HG03095 (cell line): ENCODE data around the gene HOXD8.

Source experiments
- ATAC-seq: cut with Tn5 transposase; IDR thresholded peaks from one replicate; pipeline ENCODE4 v1.9.1; 2021; ENCODE audit warnings: moderate library complexity; ENCODE audit not compliant: unreplicated experiment

Gene HOXD8

DNA sequence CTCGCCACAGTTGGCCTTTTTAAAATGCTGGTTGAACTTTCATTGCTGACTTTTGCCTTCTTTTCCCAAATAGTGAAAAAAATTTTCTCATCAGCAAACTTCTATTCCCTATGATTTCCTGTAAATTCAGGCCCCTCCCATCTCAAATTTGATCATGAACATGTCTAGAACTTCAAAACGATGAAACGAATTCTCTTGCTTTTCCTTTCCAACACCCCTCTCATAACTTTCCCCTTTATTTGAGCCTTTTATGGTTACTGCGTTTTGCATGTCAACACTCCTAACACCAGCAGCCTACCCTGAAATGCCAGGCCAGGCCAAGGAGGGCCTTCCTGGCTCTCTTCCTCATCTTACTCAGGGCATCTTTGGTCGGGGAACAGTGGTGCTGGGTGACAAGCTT is 38.6 kb upstream of the HOXD8 start:
- no peak for ATAC-seq

DNA sequence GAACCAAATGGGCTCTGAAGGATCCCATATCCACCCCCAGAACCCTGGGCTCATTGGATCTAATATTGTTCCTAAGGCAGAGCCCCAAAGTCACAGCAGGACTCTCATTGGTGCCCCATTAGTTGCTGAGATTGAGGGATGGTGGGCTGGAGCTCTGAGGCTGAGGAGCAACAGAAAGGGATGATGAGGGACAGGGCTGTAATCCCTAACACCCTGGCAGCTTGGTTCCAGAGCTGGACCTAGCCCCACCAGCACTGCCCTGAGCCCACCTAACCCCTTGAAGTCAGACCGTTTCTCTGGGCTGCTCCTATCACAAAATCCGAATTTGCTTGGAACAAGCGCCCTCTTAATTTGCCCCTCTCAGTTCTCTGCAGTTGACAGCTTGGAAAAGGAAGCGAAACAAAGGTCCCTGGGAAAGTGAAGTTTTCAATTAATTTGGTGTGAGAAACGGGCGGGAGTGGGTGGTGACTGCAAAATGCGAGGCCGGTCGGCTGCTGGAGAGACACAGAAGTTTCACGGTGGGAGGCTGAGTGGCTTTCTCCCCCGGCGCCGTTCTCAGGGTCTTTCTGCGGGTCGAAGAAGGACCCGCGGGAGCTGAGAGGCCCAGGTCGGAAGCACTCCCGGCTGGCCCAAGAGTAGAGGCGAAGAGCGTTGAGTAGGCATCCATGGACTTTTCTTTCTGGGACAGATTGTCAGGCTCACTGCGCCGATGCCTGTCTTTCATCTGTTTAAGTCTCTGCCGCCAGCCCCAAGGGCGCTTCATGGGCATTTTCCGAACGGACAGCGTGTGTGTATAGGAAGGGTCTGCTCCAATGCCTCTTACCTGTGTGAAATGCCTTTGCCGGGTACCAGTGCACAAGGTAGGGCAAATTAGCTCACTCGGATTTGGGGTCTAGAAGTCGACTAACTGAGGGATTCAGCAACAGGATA is 37.9 kb upstream of the HOXD8 start:
- ATAC-seq: no peak

DNA sequence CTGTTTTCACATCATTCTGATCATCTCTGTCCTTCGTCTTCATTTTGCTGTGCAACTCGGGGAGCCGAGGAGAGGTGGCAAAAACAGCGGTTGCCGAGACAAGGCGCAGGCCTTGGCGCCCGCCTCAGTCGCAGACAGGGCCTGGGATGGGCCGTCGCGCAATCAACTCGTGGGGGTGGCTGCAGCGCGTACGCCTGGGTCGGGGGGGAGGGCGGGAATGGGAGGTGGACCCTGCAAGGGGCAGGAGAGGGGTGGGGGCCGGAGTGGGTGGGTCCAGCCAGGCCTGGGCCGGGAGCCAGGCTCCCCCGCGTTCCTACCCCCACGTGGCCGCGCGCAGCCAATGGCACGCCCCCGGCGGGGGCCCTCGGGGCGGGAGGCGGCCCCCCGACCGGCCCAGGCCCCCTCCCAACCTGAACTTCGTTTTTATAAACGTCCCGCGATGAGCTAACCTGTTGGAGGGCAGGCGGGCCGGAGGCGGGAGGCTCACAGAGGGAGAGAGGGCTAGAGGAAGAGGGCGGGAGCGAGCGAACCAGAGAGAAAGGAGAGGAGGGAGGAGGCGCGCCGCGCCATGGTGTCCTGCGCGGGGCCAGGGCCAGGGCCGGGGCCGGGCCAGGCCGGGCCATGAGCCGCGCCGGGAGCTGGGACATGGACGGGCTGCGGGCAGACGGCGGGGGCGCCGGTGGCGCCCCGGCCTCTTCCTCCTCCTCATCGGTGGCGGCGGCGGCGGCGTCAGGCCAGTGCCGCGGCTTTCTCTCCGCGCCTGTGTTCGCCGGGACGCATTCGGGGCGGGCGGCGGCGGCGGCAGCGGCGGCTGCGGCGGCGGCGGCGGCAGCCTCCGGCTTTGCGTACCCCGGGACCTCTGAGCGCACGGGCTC is 37.0 kb upstream of the HOXD8 start, which contains the start of gene HOXD13:
Gene HOXD13 (plus strand): TSS at position 452 of the 875 bp plus-strand sequence. CDS start 170 bp downstream, at position 622.
- no peak for ATAC-seq

DNA sequence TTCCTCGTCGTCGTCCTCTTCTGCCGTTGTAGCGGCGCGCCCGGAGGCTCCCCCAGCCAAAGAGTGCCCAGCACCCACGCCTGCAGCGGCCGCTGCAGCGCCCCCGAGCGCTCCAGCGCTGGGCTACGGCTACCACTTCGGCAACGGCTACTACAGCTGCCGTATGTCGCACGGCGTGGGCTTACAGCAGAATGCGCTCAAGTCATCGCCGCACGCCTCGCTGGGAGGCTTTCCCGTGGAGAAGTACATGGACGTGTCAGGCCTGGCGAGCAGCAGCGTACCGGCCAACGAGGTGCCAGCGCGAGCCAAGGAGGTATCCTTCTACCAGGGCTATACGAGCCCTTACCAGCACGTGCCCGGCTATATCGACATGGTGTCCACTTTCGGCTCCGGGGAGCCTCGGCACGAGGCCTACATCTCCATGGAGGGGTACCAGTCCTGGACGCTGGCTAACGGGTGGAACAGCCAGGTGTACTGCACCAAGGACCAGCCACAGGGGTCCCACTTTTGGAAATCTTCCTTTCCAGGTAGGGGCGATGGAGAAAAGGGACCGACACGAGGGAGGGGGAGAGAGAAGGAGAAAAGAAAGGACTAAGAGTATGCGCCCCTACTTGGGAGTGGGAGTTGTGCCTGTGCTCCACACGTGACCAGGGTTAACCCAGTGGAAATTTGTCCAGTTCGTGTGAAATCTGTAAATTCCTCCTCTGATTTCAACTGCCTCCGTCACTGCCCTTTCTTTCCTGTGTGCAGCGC is 36.2 kb upstream of the HOXD8 start:
- ATAC-seq: no peak

DNA sequence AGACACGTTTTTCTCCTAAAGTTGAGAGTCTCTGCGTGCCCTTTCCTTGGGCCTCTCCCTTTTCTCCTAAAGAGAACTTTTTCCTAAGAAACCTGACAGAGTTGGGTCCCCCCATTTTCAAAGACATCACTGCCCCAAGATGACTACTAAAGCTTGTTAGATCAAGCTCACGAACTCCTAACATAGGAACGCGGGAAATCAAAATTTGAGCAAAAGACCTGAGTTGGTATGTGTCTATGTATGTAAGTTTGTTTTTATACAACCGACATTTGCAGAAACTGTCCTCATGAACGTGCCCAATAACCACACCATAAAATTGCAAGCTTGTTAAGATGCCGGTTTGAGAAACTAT is 35.6 kb upstream of the HOXD8 start:
- ATAC-seq: no peak

DNA sequence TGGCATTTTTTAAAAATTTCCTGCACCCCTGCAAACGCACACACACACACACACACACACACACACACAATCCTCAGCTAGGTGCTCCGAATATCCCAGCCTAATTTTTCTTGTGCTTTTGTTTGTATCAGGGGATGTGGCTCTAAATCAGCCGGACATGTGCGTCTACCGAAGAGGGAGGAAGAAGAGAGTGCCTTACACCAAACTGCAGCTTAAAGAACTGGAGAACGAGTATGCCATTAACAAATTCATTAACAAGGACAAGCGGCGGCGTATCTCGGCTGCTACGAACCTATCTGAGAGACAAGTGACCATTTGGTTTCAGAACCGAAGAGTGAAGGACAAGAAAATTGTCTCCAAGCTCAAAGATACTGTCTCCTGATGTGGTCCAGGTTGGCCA is 35.2 kb upstream of the HOXD8 start:
- ATAC-seq: no peak

DNA sequence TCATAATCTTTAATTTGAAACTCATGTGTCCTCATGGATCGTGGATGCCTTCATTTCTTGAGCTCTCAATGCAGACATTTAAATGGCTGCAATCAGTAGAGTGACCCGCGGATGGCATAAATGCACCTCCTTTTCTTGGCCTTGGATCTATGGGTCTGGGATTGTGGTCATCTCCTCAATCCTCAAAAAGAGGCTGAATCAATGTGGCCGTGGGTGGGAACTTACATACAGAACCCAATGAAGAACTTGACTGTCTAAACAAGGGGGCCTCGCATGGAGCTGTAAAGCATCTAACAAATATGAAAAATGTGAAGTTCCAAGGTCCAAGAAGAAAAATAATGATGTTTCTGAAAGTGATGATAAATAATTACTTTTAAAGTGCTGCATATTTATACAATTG is 34.1 kb upstream of the HOXD8 start:
- no peak for ATAC-seq

DNA sequence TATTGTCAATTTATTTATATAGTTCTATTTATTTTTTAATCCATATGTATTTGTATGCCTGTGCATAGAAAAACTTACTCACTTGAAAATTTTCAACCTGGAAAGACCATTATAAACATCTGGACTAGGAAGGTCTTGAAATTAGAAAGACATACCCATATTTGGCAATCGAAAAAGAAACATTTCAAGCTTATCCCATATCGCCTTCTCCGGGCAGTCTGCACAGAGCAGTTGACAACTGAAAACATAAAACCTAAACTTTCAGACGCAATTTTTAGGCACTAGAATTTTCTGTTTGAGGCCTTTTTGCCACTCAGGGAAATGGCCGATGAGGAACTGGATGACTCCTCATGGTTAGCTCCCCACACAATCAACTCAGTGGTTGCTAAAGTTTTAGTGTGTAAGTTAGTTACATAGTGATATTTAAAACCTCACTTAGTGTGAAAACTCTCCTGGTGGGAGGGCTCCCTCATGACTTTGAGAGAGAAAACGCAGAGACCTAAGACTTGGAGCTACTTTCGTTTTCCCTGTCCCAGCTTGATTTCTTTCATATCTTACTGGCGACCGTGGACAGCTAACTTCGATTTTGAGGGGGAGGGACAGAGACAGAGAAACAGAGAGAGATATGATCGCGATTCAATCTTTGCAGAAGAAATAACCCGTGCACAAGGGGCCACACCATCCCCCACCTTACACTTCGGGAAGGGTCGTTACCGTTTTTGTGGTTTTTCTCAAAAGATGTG is 33.1 kb upstream of the HOXD8 start:
- ATAC-seq: no peak

DNA sequence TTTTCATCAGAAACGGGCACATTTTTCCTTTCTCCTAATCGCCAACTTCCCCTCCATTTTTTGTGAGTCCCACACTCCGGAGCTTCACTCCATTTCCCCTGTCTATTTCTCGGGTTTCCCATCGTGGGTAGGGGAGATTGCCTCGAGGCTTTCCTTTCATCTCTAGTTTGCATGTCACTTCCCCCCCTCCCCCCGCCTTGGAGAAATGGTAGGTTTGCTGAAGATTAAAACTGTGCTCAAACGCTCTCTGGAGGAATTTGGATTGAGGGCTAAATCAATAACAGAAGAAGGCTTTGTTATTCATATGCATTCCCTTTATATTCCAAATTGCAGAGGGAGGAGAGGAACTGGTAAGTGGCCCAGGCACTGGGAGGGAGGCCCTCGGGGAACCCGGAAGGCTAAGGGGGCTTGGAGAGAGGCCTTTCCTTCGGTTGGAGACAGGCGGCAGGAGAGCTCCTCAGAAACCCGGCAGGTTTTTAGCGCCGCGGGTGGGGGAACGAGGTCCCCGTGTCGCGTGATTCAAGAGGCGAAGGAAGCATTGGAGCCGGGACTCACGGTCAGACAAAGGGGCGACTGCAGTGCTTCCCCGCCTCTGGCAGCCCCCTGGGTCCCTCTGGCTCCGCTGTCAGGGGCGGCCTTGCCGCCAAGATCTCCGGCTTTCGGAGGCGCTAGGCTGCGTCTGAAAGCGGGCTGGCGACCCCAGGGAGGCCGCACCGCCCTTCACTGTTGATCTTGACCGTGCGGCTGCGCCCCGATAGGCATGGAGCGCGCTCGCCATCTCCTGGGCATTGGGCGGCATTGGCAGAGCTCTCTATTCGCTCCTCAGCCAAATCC is 32.3 kb upstream of the HOXD8 start:
- ATAC-seq: peak; percentile 70

DNA sequence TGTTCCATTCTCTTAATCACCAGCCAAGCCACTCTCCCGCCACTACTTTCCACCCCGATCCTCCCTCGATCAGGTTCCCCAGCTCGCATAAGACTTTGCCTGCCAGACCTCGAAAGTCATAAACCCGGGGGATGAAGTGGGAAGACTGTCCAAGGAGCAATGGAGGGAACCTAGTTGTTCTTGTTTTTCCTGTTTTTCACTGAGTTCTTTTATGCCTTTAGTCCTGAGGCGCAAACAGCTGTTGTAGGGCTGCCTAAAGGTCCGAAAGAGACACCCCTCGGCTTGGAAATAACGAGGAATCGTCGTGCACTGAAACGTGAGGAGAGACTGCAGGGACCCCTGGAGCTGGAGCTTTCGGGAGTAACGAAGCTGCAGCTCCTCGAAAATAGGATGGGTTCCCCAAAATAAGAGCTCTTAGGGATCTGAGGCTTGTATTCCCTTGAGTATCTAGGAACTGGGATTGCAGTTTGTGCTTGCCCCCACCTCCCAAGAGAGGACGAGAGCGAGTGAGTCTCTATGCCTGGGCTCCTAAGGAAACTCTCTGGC is 31.6 kb upstream of the HOXD8 start:
- ATAC-seq: no peak

DNA sequence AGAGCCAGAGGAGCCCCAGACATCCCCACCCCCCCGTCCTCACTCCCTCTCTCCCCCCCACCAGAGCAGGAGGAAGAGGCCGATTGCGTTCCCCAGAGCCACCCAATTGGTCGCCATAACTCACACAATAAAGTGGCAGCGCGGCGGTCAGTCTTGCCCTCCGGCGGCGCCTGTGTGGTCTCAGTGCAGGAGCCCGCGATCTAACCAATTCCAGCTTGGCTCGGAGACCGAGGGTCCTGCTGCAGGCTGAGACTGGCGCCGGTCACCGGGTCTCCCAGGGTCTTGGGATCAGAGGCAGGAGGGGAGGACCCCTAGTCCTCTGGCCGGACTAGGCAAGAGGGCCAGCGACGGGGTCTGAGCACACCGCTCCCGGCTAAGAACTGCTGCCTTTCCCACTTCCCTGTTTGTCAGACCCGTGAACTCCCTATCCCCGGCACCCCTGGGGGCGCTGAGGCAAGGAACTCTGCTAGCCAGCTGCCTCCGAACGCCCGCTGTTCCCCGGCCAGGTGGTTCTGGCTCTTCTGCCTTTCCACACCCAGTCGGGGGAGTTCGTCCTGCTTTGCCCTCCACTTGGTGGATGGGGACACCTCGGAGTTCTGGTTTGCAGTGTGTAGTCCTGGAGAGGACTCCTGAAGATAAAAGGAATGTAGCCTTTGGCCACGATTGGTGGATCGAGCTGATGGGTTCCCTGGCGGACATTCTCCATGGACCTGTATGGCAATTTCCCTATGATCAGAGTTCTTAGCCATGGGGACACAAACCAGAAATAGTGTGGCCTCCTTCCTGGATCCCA is 30.9 kb upstream of the HOXD8 start:
- no peak for ATAC-seq

DNA sequence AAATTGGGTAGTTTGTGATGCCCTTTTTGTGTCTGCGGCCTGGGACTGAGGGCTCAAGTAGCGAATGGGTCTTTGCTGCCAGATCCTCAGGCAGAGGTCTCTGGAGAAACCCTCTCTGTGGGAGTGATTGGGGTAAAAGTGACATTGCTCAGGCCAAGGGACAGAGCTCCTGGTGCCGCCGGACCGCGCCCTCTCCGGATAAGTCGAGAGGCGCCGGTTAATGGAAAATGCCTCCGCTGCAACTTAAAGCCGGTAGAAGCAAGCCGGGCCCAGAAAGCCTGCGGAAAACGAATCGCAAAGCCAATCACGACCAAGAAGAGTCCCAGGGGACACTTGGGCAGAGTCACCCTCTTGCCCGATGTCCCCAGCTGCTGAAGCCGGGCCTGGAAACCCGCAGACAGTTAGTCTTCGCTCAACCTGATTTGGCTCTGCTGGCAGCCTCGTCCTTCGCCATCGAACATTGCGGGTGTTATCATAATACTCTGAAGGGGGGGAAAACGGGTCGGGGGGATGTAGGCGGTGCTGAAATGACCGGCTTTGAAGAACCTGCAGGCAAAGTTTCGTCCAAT is 30.3 kb upstream of the HOXD8 start:
- no peak for ATAC-seq

DNA sequence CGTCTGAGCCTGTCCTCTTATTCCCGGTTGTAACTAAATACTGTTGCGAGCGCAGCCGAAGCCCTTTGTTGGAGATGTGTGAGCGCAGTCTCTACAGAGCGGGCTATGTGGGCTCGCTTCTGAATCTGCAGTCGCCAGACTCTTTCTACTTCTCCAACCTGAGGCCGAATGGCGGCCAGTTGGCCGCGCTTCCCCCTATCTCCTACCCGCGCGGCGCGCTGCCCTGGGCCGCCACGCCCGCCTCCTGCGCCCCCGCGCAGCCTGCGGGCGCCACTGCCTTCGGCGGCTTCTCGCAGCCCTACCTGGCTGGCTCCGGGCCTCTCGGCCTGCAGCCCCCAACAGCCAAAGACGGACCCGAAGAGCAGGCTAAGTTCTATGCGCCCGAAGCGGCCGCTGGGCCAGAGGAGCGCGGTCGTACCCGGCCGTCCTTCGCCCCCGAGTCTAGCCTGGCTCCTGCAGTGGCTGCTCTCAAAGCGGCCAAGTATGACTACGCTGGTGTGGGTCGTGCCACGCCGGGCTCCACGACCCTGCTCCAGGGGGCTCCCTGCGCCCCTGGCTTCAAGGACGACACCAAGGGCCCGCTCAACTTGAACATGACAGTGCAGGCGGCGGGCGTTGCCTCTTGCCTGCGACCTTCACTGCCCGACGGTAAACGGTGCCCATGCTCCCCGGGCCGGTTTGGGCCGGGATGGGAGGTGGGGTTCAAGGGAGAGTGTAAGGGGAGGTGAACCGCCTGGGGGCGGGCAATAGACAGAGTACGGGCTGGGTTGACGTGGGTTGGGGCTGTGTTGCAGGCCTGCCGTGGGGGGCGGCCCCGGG is 29.6 kb upstream of the HOXD8 start, which contains the start of gene HOXD12:
Gene HOXD12 (plus strand): TSS at position 68 of the 819 bp plus-strand sequence. CDS start 7 bp downstream, at position 75.
- no peak for ATAC-seq

DNA sequence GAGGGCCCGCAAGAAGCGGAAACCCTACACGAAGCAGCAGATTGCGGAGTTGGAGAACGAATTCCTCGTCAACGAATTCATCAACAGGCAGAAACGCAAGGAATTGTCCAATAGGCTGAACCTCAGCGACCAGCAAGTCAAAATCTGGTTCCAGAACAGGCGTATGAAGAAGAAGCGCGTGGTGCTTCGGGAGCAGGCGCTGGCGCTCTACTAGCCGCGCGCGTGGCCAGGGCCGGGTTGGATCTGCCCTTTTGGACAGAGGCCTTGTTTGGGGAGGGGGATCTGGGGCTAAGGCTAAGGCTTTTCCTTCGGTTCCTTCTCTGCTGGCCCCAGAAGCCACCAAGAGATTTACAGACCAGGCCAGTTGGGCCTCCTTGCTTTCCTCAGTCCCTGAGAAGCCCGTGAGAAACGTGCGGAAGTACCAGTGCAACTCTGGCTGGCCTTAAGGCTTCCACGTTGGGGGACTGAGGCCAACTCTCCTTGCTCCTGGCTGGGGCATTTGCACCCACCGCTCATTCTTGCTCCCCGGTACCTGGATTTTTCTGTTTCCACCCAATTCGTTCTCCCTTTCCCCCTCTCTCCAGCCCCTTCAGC is 28.9 kb upstream of the HOXD8 start:
- ATAC-seq: no peak

DNA sequence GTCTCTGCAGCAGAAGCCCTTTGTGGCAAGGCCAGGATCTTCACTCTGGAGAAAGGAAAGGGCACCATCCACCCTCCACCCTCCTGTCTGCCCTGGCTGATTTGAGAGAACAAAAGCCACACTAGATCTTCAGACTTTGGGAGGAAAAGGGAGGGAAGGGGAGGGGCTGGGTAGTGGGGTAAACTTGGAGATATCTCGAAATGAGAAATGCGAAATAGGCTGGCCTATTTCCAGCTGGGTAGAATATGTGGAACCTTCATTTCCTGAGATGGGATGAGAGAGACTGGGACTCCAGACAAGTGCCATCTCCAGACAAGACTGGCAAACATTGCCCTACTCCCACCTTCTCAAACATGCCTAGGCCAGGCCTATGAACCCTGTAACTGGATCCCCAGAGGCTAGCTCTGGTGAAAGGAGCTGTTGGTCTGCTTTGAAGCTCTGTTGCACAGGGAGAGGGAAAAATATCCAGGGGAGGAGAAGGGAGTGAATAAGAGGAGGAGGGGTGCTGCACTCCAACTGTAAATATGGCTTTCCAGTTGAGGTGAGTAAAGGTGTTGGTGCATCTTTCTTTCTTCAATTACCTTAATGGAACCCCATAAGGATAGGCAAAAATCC is 28.2 kb upstream of the HOXD8 start:
- no peak for ATAC-seq

DNA sequence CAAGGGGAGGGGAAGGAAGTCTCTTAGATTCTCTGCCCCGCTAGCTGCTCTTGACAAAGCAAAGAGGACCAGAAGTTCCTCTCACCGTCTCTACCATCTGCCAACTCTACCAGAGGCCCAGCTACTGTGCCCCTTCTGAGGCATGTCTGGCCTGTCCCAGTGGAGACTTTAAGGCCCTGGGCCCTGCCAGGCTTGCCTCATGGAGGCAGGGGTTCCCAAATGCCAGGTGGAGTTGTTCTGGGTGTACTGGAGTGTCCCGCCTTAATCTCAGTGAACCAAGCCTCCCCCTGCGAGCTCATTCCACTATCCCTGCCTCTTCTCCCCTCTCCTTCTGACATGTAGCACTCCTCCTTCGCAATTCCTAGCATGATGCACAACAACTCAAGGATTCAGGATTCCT is 27.7 kb upstream of the HOXD8 start:
- ATAC-seq: no peak
